ENCODE results near the gene SLK. TPM values are rescaled to one million over a fixed set of nuclear protein-coding genes. Genes with fewer than 3 reads are reported as not detected.

Gene SLK
- total and polyA plus RNA-seq, 7 experiments from 2014 or later: 6.1 to 32.2 (median 23.7) TPM

GRCh38 chr10:104045151-104046089 is 78.5 kb downstream of the SLK start:
- Histone ChIP-seq H3K9me3 (ENCODE audit: control insufficient read depth in 2 of 3, low read length in 3 of 3) (no peaks in the 10 kb centered on the region), H3K36me3 (ENCODE audit: control insufficient read depth in 2 of 3, insufficient read depth in 3 of 3, low read length in 3 of 3) (no peaks in the 10 kb centered on the region), H3K4me3 (ENCODE audit: low read length) (no peak overlapping the region), H3K27ac (ENCODE audit: low read depth, low read length) (no peak overlapping the region), H3K4me1 (ENCODE audit: control insufficient read depth in 2 of 2, insufficient read depth in 2 of 2, low read length in 2 of 2) (no peaks in the 10 kb centered on the region), H3K27me3 (ENCODE audit: control insufficient read depth in 2 of 2, insufficient read depth in 2 of 2, low read length in 2 of 2) (no peaks in the 10 kb centered on the region)
- H3K27ac Mint-ChIP-seq: no peak overlapping the region
- peaks cover 0 to 4% (median 0%) of the 10 kb centered on the region in 5 donors for H3K36me3 Mint-ChIP-seq
- ChIA-PET POLR2A (no interaction called here), CTCF (no interaction called here)
- DNase-seq (no peak), ATAC-seq (no peak)
- H3K27me3 Mint-ChIP-seq: no peaks in the 10 kb centered on the region
- peaks cover 0 to 1% (median 0%) of the 10 kb centered on the region in 11 donors for H3K9me3 Mint-ChIP-seq
- H3K4me1 Mint-ChIP-seq: peaks cover 0 to 3% (median 0%) of the 10 kb centered on the region in 7 donors
- intact Hi-C loops (cut with micrococcal nuclease): loop anchor here in 1 of 2 donors (1.0 kb wide), 1 partner anchor 164 kb away; no protein-coding TSS in a partner anchor
- no peak overlapping the region for H3K4me3 Mint-ChIP-seq

DNA sequence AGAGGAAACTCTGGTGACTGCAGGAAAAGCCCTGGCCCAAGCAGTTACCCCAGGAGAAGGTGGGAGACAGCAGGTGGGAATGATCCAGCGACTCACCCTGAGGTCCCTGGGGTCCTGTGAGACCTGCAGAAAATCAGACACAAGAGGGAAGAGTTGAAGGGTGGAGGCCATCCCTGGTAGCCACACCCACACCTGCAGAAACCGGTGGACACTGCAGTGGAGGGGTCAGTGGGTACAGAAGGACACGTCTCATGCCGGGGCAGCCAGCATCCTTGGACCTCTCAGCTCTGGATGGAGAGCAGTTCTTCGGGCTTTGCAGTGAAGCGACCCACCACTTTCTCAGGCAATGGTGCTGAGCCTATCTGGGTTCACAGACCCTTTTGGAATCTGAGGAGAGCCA is 79.7 kb downstream of the SLK start:
- no peak overlapping the region for H3K27ac ChIP-seq (ENCODE audit: low read depth, low read length)
- no peaks in the 10 kb centered on the region for H3K36me3 ChIP-seq (ENCODE audit: control insufficient read depth in 2 of 3, insufficient read depth in 3 of 3, low read length in 3 of 3)
- Mint-ChIP-seq H3K27me3 (no peaks in the 10 kb centered on the region), H3K9me3 (peaks cover 0 to 1% (median 0%) of the 10 kb centered on the region in 11 donors), H3K4me1 (peaks cover 0 to 3% (median 0%) of the 10 kb centered on the region in 7 donors), H3K4me3 (no peak overlapping the region), H3K27ac (no peak overlapping the region), H3K36me3 (peaks cover 0 to 4% (median 0%) of the 10 kb centered on the region in 5 donors)
- H3K9me3 ChIP-seq (ENCODE audit: control insufficient read depth in 2 of 3, low read length in 3 of 3): no peaks in the 10 kb centered on the region
- no peaks in the 10 kb centered on the region for H3K27me3 ChIP-seq (ENCODE audit: control insufficient read depth in 2 of 2, insufficient read depth in 2 of 2, low read length in 2 of 2)
- no peaks in the 10 kb centered on the region for H3K4me1 ChIP-seq (ENCODE audit: control insufficient read depth in 2 of 2, insufficient read depth in 2 of 2, low read length in 2 of 2)
- ChIA-PET POLR2A (no interaction called here), CTCF (no interaction called here)
- peak in 1 of 9 donors; percentile 3 for DNase-seq
- H3K4me3 ChIP-seq (ENCODE audit: low read length): no peak overlapping the region
- intact Hi-C loops (cut with micrococcal nuclease): no loop called here
- no peak for ATAC-seq

GRCh38 chr10:104049504-104050250 is 82.7 kb downstream of the SLK start:
- POLR2A ChIA-PET: no interaction called here
- Mint-ChIP-seq H3K27me3 (no peaks in the 10 kb centered on the region), H3K36me3 (peaks cover 0 to 4% (median 0%) of the 10 kb centered on the region in 5 donors), H3K4me3 (no peak overlapping the region), H3K9me3 (peaks cover 0 to 1% (median 0%) of the 10 kb centered on the region in 11 donors), H3K27ac (no peak overlapping the region), H3K4me1 (peaks cover 0 to 3% (median 0%) of the 10 kb centered on the region in 7 donors)
- no peak overlapping the region for H3K27ac ChIP-seq (ENCODE audit: low read depth, low read length)
- CTCF ChIA-PET: no interaction called here
- no peaks in the 10 kb centered on the region for H3K9me3 ChIP-seq (ENCODE audit: control insufficient read depth in 2 of 3, low read length in 3 of 3)
- H3K4me3 ChIP-seq (ENCODE audit: low read length): no peak overlapping the region
- ATAC-seq: no peak
- intact Hi-C loops (cut with micrococcal nuclease): no loop called here
- H3K4me1 ChIP-seq (ENCODE audit: control insufficient read depth in 2 of 2, insufficient read depth in 2 of 2, low read length in 2 of 2): no peaks in the 10 kb centered on the region
- DNase-seq: no peak
- no peaks in the 10 kb centered on the region for H3K36me3 ChIP-seq (ENCODE audit: control insufficient read depth in 2 of 3, insufficient read depth in 3 of 3, low read length in 3 of 3)
- H3K27me3 ChIP-seq (ENCODE audit: control insufficient read depth in 2 of 2, insufficient read depth in 2 of 2, low read length in 2 of 2): no peaks in the 10 kb centered on the region

DNA sequence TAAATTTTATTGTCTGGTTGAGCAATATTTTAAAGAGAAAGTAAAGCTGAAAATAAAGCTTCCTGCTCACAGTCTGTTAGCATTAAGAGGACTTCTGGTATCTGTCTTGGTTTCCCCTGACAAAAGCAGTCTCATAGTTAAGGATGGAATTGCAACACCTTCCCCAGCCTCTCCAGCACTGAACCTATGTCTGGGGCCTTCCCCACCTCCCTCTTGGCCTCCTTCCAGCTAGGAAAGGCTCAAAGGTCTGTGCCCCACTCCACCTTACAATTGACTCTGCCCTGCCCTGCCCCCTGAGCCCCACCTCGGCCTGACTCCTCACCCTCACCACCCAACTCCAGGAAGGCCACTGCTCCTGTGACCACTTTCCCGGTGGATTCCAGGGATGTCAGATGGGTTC is 85.5 kb downstream of the SLK start:
- no peak overlapping the region for H3K4me3 Mint-ChIP-seq
- no peak for ATAC-seq
- no peaks in the 10 kb centered on the region for H3K27me3 ChIP-seq (ENCODE audit: control insufficient read depth in 2 of 2, insufficient read depth in 2 of 2, low read length in 2 of 2)
- no peaks in the 10 kb centered on the region for H3K27me3 Mint-ChIP-seq
- no peak overlapping the region for H3K4me3 ChIP-seq (ENCODE audit: low read length)
- no peaks in the 10 kb centered on the region for H3K9me3 ChIP-seq (ENCODE audit: control insufficient read depth in 2 of 3, low read length in 3 of 3)
- POLR2A ChIA-PET: no interaction called here
- H3K36me3 ChIP-seq (ENCODE audit: control insufficient read depth in 2 of 3, insufficient read depth in 3 of 3, low read length in 3 of 3): no peaks in the 10 kb centered on the region
- peaks cover 0 to 3% (median 0%) of the 10 kb centered on the region in 7 donors for H3K4me1 Mint-ChIP-seq
- CTCF ChIA-PET: no interaction called here
- intact Hi-C loops (cut with micrococcal nuclease): no loop called here
- H3K27ac Mint-ChIP-seq: no peak overlapping the region
- peaks cover 0 to 1% (median 0%) of the 10 kb centered on the region in 11 donors for H3K9me3 Mint-ChIP-seq
- H3K27ac ChIP-seq (ENCODE audit: low read depth, low read length): no peak overlapping the region
- no peaks in the 10 kb centered on the region for H3K4me1 ChIP-seq (ENCODE audit: control insufficient read depth in 2 of 2, insufficient read depth in 2 of 2, low read length in 2 of 2)
- DNase-seq: no peak
- H3K36me3 Mint-ChIP-seq: peaks cover 0 to 4% (median 0%) of the 10 kb centered on the region in 5 donors

- H3K27ac Mint-ChIP-seq: peak overlapping the region in 1 of 9 donors; percentile 2
- no peaks in the 10 kb centered on the region for H3K27me3 ChIP-seq (ENCODE audit: control insufficient read depth in 2 of 2, insufficient read depth in 2 of 2, low read length in 2 of 2)
- peak overlapping the region in 1 of 10 donors; percentile 14 for H3K4me3 Mint-ChIP-seq
- ChIA-PET CTCF (no interaction called here), POLR2A (no interaction called here)
- H3K27ac ChIP-seq (ENCODE audit: low read depth, low read length): no peak overlapping the region
- H3K9me3 ChIP-seq (ENCODE audit: control insufficient read depth in 2 of 3, low read length in 3 of 3): no peaks in the 10 kb centered on the region
- H3K9me3 Mint-ChIP-seq: no peaks in the 10 kb centered on the region
- H3K36me3 ChIP-seq (ENCODE audit: control insufficient read depth in 2 of 3, insufficient read depth in 3 of 3, low read length in 3 of 3): no peaks in the 10 kb centered on the region
- ATAC-seq: no peak
- no peaks in the 10 kb centered on the region for H3K27me3 Mint-ChIP-seq
- no peak overlapping the region for H3K4me3 ChIP-seq (ENCODE audit: low read length)
- H3K36me3 Mint-ChIP-seq: peaks cover 0 to 3% (median 0%) of the 10 kb centered on the region in 5 donors
- DNase-seq: no peak
- intact Hi-C loops (cut with micrococcal nuclease): no loop called here
- no peaks in the 10 kb centered on the region for H3K4me1 ChIP-seq (ENCODE audit: control insufficient read depth in 2 of 2, insufficient read depth in 2 of 2, low read length in 2 of 2)
- H3K4me1 Mint-ChIP-seq: peaks cover 0 to 3% (median 0%) of the 10 kb centered on the region in 7 donors
These were observed 86.3 kb downstream of the SLK start for GRCh38 chr10:104053201-104053600.

- Histone ChIP-seq H3K4me3 (ENCODE audit: low read length) (no peak overlapping the region), H3K4me1 (ENCODE audit: control insufficient read depth in 2 of 2, insufficient read depth in 2 of 2, low read length in 2 of 2) (no peaks in the 10 kb centered on the region), H3K9me3 (ENCODE audit: control insufficient read depth in 2 of 3, low read length in 3 of 3) (no peaks in the 10 kb centered on the region), H3K27me3 (ENCODE audit: control insufficient read depth in 2 of 2, insufficient read depth in 2 of 2, low read length in 2 of 2) (no peaks in the 10 kb centered on the region), H3K36me3 (ENCODE audit: control insufficient read depth in 2 of 3, insufficient read depth in 3 of 3, low read length in 3 of 3) (no peaks in the 10 kb centered on the region), H3K27ac (ENCODE audit: low read depth, low read length) (no peak overlapping the region)
- H3K4me1 Mint-ChIP-seq: peaks cover 0 to 2% (median 0%) of the 10 kb centered on the region in 7 donors
- DNase-seq (no peak), ATAC-seq (no peak)
- POLR2A ChIA-PET: interaction anchor here (0.7 kb wide), 1 partner anchor 1068 kb away, joined by 4 read pairs; no protein-coding TSS in a partner anchor
- H3K9me3 Mint-ChIP-seq: no peaks in the 10 kb centered on the region
- H3K27ac Mint-ChIP-seq: no peak overlapping the region
- H3K27me3 Mint-ChIP-seq: peaks cover 0 to 2% (median 0%) of the 10 kb centered on the region in 5 donors
- no peaks in the 10 kb centered on the region for H3K36me3 Mint-ChIP-seq
- intact Hi-C loops (cut with micrococcal nuclease): no loop called here
- H3K4me3 Mint-ChIP-seq: peak overlapping the region in 1 of 10 donors; percentile 47
- CTCF ChIA-PET: no interaction called here
These were observed 87.5 kb downstream of the SLK start for GRCh38 chr10:104054430-104054829.

All from naive thymus-derived CD4-positive, alpha-beta T cell (primary cell).